HFF-Myc (cell line): ENCODE results near the gene CHD9.
"Not testable (repeated sequence)": the region's sequence is repeated elsewhere in the genome, so short reads cannot be mapped to it uniquely, and the experiment has no call there.

Experiments used
- DNase-seq: peaks from one replicate; pipeline ENCODE4 v3.0.0-alpha.2; 2011; ENCODE audit warnings: low read depth; ENCODE audit errors: extremely low read depth
- H3K4me3 ChIP-seq: replicated peaks from 2 replicates; pipeline ENCODE4 v1.5.1; 2011; ENCODE audit warnings: low read depth, mild to moderate bottlenecking, control low read depth, low read length
- CTCF ChIP-seq: IDR thresholded peaks from 2 replicates; pipeline ENCODE4 v1.5.1; 2012; ENCODE audit warnings: mild to moderate bottlenecking, low read depth, low read length, control low read depth; ENCODE audit errors: missing control alignments

Gene CHD9

GRCh38 chr16:53261276-53261675, 206.5 kb downstream of the CHD9 start:
- TF ChIP-seq CTCF: no peak
- no peak overlapping the region for H3K4me3 ChIP-seq
- DNase-seq: no peak

GRCh38 chr16:53262645-53263044, 207.9 kb downstream of the CHD9 start:
- no peak for DNase-seq
- no peak overlapping the region for H3K4me3 ChIP-seq
- TF ChIP-seq CTCF: no peak

- DNase-seq: no peak
- TF ChIP-seq CTCF: no peak
- H3K4me3 ChIP-seq: no peak overlapping the region
Measured at GRCh38 chr16:53266156-53266555, 211.4 kb downstream of the CHD9 start.

GRCh38 chr16:53278498-53278897, 223.7 kb downstream of the CHD9 start:
- H3K4me3 ChIP-seq, DNase-seq: not testable (repeated sequence)

GRCh38 chr16:53281280-53281679, 226.5 kb downstream of the CHD9 start:
- no peak for DNase-seq
- no peak for TF ChIP-seq CTCF
- no peak overlapping the region for H3K4me3 ChIP-seq

- H3K4me3 ChIP-seq: no peak overlapping the region
- no peak for DNase-seq
- no peak for TF ChIP-seq CTCF
Measured at GRCh38 chr16:53281859-53282258, 227.1 kb downstream of the CHD9 start.

GRCh38 chr16:53282328-53282727, 227.5 kb downstream of the CHD9 start:
- no peak overlapping the region for H3K4me3 ChIP-seq
- TF ChIP-seq CTCF: no peak
- DNase-seq: no peak
